Measurements from ENCODE around the gene SBDS.
"Not testable (repeated sequence)": the region's sequence is repeated elsewhere in the genome, so short reads cannot be mapped to it uniquely, and the experiment has no call there.

The SBDS gene

DNA sequence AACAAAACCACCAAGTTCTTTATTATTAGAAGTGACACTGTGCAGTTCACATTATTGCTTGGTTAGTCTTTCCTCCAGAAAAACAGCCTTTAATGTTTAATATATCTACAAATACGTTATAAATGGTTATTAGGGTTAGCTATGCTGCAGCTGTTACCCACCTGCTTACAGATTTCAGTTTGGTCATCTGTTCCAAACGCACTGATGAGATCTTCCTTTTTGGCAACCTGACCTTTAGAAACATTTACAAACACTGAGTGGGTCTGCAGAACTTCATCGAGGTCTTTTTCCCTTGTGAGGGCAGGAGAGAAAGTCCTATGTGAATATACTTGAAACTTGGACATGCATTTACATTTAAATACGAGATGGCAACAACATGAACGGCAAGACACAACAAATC, 1.3 kb downstream of the SBDS start:
- DNase-seq, result not testable (repeated sequence)

DNA sequence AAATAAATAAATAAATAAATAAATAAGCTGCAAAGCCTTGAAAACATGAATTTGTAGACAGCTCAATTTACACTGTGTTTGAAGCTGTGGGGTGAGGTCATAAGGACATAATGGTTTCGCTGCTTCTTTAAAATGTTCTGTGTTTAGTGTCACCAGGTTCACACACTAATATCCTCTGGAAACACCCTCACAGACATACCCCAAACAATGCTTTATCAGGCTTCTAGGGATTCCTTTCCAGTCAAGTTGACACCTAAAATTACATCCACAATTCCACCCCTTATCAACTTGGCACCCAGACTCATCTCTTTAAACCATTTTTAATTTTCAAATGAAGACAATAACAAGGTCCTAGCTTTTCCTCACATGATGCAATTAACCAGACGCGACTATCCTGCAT, 5.8 kb downstream of the SBDS start:
- not testable (repeated sequence) for DNase-seq

DNA sequence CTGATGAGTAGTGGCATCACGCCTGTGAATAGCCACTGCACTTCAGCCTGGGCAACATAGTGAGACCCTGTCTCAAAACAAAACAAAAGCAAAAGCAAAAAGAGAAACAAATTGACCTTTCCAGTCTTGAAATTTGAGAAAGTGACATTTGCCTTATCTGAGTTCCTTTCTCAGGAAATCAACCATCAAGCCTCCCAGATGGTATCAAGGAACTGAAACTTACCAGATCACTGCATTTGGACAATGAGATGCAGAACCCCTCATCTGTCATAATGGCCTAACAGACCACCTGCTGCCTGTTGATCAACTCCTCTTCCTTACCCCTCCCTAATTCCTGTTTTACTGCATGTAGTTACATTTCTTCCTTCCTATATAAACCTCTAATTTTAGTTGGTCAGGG, 15.1 kb downstream of the SBDS start:
- DNase-seq, result not testable (repeated sequence)

DNA sequence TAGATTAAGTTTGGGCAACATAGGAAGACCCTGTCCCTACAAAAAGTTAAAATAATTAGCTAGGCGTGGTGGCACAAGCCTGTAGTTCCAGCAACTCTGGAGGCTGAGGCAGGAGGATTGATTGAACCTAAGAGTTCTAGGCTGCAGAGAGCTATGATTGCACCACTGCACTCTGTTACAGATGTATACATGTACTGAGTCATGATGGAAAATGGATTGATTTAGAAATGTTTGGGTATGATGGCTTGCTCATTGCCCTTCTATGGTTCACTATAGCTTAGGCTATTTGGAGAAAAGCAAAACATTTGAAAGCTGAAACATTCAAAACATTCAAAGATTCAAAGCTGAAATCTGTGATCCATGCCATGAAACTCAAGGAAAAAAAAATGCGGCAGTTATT, 16.4 kb downstream of the SBDS start:
- DNase-seq, result not testable (repeated sequence)

DNA sequence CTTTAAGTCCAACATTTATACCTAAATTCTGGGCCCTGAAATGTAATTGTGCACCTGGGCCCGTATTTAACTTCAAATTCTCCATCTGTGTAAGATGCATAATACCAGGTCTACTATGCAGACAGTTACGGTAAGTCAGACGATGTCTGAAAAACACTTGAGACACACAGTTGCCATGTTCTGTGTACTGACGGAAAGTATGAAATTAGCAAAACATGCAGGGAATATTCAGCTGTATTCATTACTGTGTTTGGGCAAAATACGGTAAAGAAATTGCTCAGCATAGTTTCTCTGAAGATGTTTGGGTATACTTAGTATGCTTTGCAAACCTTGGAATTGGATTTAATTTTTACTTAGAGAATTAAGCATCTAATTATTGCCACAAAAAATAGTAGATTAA, 17.1 kb downstream of the SBDS start:
- DNase-seq, result not testable (repeated sequence)

DNA sequence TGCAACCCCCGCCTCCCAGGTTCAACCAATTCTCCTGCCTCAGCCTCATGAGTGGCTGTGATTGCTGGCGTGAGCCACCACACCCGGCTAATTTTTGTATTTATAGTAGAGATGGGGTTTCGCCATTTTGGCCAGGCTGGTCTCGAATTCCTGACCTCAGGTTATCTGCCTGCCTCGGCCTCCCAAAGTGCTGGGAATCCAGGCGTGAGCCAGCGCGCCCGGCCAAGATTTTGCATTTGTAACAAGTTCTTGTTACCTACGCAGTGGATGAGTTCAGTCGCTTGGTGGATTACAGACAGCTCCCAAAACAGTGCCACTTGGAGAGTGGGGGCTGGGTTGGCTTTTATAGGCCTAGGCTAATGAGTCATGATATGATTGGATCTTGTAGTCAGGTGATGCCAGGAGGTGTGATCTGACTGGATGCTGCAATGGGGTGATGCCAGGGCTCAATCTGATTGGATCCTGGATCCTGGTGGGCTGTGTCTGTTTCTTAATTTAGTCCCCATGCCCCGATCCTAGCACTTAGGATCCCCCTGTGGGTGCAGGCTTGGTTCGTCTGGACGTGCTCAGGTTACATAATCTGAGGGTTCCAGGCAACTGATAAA, 20.3 kb downstream of the SBDS start:
- no peak for DNase-seq

DNA sequence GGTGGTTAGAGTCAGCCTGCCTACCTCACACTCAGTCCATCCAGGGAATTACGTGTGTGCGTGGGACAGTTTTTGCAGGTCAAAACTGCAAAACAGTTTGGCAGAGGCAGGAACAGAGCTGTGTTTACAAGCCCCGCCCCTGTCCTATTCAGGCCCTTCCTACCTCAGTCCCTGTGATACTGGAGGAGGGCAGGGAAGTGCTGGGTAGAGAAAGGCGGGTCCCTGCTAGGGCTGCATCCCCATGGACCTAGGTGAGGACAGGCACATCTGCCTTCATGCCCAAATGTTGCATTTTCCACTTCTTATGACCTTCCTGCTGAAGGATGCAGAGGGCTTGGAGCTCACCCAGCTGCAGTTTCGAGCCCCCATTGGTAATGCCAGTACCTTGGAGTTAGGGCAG, 25.1 kb downstream of the SBDS start:
- no peak for DNase-seq

DNA sequence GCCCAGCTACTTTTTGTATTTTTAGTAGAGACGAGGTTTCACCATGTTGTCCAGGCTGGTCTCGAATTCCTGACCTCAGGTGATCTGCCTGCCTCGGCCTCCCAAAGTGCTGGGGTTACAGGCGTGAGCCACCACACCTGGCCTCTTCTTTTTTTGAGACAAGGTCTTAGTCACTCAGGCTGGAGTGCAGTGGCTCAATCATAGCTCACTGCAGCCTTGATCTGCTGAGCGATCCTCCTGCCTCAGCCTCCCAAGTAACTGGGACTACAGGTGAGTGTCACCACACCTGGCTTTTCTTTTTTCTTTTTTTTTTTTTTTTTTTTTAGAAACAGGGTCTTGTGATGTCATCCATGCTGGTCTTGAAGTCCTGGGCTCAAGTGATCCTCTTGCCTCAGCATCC, 26.4 kb downstream of the SBDS start:
- DNase-seq, result not testable (repeated sequence)

DNA sequence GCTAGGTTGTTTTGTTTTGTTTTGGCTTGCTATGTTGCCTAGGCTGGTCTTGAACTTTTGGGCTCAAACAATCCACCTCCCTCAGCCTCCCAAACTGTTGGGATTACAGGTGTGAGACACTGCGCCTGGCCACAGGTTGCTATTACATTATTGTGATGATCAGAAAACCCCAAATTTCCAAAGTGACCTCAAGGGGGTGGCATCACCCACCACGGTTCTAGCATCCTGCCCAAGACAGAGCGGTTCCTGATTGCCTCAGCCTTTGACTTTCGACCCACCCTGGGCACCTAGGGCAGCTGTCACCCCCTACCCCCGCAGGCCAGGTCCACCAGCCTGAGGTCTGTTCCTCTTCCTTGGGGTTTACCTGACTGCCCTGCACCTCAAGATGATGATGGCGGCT, 28.4 kb downstream of the SBDS start:
- no peak for DNase-seq

DNA sequence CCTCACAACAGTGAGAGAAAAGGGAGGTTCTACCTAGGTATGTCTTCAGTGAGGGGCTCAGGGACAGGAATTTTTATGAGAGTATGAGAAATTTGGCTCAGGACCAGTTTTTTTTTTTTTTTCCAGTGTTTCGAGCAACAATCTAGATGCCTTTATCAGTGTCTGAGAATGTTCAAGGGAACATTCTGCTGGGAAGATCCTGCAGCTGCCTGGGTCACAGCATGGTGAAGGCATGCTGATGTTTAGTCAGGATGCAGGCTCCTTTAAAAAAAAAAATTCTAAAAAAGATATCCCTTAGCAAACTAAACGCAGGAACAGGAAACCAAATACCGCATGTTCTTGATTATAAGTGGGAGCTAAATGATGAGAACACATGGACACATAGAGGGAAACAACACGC, 31.0 kb downstream of the SBDS start:
- DNase-seq, result no peak

DNA sequence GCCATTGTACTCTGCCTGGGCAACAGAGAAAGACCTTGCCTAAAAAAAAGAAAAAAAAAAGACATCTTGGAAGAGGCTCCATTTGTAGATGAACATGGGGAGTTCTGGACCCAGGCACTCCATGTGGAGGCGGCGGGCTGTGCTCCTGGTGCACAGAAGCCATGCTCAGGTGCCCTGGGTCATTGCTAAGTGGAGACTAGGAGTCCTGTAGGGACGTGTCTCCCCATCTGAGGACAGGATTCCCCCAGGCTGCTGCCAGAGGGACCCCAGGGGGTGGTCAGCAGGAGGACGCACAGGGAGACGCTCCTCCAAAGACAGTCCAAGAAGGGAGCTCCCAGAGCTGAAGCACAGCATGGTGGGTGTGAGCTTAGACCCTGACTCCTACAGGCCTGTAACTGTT, 34.3 kb downstream of the SBDS start:
- no peak for DNase-seq

DNA sequence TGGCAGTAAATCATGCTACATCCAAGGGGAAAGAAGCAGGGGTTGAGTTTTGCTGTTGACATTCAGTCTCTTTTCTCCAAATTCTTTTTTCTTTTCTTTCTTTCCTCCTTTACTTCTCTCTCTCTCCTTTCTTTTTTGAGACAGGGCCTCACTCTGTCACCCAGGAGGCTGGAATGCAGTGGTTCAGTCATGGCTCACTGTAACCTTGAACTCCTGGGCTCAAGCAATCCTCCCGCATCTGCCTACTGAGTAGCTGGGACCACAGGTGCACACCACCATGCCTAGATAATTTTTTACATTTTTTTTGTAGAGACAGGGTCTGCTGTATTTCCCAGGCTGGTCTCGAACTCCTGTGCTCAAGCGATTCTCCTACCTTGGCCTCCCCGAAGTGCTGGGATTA, 35.2 kb downstream of the SBDS start:
- no peak for DNase-seq

DNA sequence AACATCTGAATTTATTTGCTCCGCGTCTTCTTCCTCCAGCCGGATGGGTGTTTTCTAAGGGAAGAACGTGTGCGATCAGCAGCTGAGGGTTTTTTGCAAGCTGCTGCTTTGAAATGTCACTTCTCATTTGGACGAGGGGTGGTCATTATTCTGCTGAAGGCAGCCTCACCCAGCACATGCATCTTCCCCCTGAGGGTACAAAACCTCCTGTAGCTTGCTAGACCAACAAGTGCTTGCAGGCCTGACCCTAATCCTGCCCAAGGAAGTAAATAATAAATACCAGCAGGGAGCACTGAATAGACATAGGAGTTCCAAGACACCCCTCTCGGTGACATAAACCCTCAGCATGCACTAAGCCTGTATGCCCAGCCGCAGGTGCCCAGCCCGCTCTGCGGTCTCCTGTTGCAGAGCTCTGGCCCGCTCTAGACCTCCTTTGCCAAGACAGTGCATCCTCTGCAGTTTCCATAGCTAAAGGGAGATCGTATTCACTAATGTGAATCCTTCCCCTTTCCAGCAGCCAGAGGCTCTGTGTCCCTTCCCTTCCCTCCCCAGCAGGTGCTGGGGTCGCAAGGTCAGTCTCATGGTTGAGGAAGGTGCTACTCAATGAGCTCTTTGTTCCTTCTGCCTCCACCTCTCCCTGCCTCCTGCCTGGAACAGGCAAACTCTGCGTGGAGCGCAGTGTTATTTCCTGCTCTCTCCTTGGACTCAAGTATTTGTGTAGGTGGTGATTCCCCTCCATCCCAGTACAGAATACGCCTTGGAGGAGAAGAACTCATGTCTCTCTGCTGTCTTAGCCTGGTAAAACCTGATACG, 36.6 kb downstream of the SBDS start:
- no peak for DNase-seq

DNA sequence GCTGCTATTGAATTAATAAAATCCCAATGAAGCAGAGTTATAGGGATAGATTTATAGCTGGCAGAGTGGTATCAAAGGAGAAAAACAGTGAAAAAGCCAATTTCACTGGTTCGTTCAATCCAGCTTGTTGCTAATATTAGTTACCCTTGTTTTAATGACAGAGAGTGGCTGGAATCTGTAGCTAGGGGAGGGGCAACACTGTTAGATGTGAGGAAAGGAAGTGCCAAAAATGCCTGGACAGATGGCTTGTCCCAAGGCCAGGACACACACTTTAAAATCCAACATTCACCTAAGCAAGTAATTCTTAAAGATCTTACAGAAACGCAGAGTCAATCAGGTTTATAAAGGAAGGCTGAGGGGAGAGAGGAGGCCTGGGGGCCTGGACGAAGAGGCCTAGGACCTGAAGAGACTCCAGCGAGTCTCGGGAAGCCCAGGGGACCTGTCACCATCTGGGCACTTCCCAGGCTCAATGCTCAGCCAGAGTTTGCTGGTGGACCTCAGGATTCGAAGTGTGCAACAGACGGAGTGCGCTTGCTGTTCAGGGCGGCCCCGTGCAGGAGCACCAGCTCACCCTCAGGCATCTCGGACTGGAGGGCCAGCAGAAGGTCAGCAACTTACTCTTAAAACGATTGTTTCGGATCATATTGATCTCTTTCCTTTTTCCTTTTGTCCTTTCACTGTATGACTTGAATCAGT, 37.6 kb downstream of the SBDS start:
- no peak for DNase-seq

DNA sequence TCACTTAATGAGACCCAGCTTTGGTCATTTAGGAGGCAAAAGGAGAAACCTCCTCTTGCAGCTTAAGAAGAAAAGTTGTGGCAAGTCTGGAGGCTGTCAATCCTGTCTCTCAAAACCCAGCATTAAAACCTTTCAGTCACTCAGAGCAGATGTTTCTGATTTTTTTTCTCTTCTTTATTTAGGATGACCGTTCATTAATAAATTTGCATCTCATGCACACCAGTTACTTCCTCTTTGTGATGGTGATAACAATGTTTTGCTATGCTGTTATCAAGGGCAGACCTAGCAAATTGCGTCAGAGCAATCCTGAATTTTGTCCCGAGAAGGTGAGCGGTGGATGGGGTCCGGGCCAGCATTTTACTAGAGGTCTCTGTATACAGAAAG, 42.4 kb downstream of the SBDS start:
- no peak for DNase-seq

DNA sequence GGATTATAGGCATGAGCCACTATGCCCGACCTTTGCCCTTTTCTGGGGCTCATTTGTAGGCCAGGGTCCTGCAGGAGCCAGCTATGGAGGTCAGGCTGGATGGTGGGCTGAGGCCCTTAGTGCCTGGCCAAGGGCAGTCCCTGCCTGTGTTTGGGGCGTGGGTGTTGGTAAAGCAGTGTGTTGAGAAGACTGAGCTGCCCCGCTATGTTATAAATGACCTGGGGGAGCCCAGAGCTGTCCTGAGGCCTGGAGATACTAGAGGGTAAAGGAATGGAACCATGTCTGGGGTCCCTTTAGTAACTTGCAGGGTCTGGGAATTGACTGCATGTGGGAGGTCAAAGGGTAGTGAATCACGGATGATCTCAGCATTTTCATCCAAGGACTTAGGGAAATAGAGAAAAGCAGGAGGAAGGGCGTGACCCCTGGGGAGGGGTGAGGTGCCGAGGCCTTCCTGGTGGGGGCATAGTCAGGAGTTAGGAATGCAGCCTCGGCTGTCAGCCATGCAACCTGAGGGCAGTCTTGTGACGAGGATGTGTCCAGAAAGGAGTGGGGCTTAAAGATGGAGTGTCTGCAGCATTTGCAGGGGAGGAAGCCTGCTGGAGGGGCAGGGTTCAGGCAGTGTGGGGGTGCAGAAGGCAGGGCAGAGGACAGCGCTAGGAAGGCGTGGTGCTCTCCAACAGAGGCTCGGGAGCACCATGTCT, 42.9 kb downstream of the SBDS start:
- no peak for DNase-seq

DNA sequence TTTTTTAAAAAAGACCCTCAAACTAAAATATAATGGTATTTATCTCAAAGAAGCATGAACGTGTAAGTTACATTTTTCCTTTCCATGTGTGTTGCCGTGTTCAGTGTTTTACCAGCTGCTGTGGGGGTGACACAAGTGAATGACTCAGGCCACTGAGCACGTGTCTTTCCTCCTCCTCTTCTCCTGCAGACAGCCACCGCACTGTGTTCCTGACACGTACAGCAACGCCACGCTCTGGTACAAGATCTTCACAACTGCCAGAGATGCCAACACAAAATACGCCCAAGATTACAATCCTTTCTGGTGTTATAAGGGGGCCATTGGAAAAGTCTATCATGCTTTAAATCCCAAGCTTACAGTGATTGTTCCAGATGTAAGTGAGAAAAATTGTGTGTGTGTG, 44.6 kb downstream of the SBDS start:
- no peak for DNase-seq

DNA sequence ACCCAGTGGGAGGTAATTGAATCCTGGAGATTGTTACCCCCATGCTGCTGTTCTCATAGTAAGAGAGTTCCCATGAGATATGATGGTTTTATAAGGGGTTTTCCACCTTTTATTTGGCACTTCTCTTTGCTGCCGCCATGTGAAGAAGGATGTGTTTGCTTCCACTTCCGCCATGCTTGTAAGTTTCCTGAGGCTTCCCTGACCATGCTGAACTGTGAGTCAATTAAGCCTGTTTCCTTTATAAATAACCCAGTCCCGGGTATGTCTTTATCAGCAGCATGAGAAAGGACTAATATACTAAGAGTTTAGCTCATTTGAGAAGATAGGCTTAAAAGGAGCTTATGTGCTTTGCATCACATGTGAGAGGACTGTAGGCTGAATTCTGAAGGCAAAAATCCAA, 45.1 kb downstream of the SBDS start:
- DNase-seq, result no peak

DNA sequence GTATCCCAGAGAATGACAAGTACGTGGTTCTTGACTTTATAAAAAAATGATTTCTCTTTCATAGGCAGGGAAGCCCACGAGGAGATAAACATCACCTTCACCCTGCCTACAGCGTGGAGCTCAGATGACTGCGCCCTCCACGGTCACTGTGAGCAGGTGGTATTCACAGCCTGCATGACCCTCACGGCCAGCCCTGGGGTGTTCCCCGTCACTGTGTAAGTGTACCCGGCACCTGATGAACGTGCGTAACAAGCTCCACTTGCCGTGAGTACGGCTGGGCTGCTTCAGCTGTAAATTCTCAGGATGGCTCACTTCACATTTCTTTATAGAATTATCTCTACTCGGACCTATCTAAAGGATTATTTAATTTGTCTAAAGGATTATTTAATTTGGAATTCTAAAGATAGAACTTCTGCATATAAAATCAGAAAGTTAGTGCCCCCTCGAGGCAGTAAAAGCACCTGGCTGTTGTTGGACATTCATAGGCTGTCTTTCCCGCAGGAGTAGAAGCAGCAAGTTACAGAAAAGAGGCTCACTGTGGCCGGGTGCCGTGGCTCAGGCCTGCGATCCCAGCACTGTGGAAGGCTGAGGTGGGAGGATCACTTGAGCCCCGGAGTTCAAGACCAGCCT, 46.8 kb downstream of the SBDS start:
- DNase-seq, result no peak

DNA sequence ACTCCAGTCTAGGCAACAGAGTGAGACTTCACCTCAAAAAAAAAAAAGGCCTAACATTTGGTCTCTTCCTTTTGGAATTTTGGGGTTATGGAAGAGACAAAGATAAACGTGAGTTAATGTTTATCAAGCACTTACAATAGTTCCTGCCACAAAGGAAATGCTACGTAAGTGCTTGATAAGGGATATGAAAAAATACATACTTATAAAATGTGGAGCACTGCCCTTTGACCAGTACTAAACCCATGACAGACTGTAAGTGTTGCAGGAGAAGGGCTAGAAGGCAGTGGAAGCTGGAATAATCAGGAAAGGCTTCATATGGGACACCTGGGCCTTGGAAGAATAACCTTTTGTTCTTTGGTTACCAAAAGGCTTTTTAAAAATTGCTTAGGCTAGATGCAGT, 48.8 kb downstream of the SBDS start:
- no peak for DNase-seq

DNA sequence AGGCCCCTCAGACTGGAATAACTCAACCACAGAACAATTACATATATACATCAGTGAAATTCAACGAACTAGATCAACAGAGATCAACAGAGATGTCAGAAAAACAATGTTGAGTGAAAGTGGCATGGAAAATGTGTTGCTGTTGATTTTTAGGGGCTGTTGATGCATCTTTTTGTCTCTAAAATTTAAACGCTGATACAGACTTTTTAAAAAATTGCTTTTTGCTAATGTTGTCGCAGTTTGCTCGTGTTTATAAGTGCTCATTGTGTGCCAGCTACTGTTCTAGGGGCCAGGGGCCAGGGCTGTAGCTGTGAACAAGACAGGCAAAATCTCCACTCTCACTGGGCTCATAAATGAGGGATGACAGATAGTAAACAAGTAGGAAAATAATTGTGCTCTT, 56.1 kb downstream of the SBDS start:
- no peak for DNase-seq

DNA sequence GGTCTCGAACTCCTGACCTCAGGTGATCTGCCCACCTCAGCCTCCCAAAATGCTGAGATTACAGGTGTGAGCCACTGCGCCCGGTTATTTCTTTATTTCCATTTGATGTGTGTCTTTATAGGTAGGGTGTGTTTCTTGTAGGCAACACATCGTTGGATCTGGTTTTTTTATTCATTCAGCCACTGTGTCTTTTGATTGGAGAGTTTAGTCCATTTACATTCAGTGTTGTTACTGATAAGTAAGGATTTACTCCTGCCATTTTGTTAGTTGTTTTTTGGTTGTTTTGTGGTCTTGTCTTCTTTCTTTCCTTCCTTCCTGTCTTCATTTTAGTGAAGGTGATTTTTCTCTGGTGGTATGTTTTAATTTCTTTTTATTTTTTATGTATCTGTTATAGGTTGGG, 57.4 kb downstream of the SBDS start:
- DNase-seq, result no peak

Measured in NCI-H1694 treated with DMSO at 0.1 percent for 48 hours (cell line).